ENCODE results near the gene KLC4.

- TF ChIP-seq POLR2A (IDR thresholded peaks at IDR 0.05) (no peak), CTCF (IDR thresholded peaks at IDR 0.05) (no peak)
Measured at GRCh38 chr6:43107344-43108062, 48.1 kb downstream of the KLC4 start.
